ENCODE measurements around the gene INO80C. TPM values are rescaled to one million over a fixed set of nuclear protein-coding genes. Genes with fewer than 3 reads are reported as not detected.

Gene INO80C
- total and polyA plus RNA-seq, 5 donors from 2014 or later, result 20.2 to 27.6 (median 25.5) TPM

- no peaks in the 10 kb centered on the region for H3K27me3 ChIP-seq (ENCODE audit: control insufficient read depth, insufficient read depth, low read length)
- Mint-ChIP-seq H3K36me3 (no peaks in the 10 kb centered on the region), H3K4me3 (no peak overlapping the region), H3K9me3 (no peaks in the 10 kb centered on the region), H3K27me3 (peaks cover 12% of the 10 kb centered on the region), H3K4me1 (peaks cover 0 to 12% (median 0%) of the 10 kb centered on the region in 4 donors), H3K27ac (no peak overlapping the region)
- H3K36me3 ChIP-seq (ENCODE audit: control insufficient read depth, insufficient read depth, low read length), result no peaks in the 10 kb centered on the region
- no peaks in the 10 kb centered on the region for H3K4me1 ChIP-seq (ENCODE audit: control insufficient read depth, insufficient read depth, low read length, poor library complexity, severe bottlenecking)
- DNase-seq (peak in 1 of 3 donors; percentile 2), ATAC-seq (ENCODE audit: low read depth in 2 of 2) (no peak)
- no peak overlapping the region for H3K4me3 ChIP-seq (ENCODE audit: low read depth, low read length)
- no peak overlapping the region for H3K27ac ChIP-seq (ENCODE audit: insufficient read depth, low read length, poor library complexity, severe bottlenecking)
- H3K9me3 ChIP-seq (ENCODE audit: control insufficient read depth in 2 of 2, low read length in 2 of 2), result no peaks in the 10 kb centered on the region
These were observed 53.9 kb downstream of the INO80C start for GRCh38 chr18:35443847-35444246.

GRCh38 chr18:35443434-35443833 lies 54.3 kb downstream of the INO80C start:
- Histone ChIP-seq H3K4me3 (ENCODE audit: low read depth, low read length) (no peak overlapping the region), H3K36me3 (ENCODE audit: control insufficient read depth, insufficient read depth, low read length) (no peaks in the 10 kb centered on the region), H3K27ac (ENCODE audit: insufficient read depth, low read length, poor library complexity, severe bottlenecking) (no peak overlapping the region), H3K9me3 (ENCODE audit: control insufficient read depth in 2 of 2, low read length in 2 of 2) (no peaks in the 10 kb centered on the region), H3K4me1 (ENCODE audit: control insufficient read depth, insufficient read depth, low read length, poor library complexity, severe bottlenecking) (no peaks in the 10 kb centered on the region), H3K27me3 (ENCODE audit: control insufficient read depth, insufficient read depth, low read length) (no peaks in the 10 kb centered on the region)
- H3K27me3 Mint-ChIP-seq, result peaks cover 12% of the 10 kb centered on the region
- no peak overlapping the region for H3K4me3 Mint-ChIP-seq
- H3K27ac Mint-ChIP-seq, result no peak overlapping the region
- H3K36me3 Mint-ChIP-seq, result no peaks in the 10 kb centered on the region
- peaks cover 0 to 12% (median 0%) of the 10 kb centered on the region in 4 donors for H3K4me1 Mint-ChIP-seq
- H3K9me3 Mint-ChIP-seq, result no peaks in the 10 kb centered on the region
- no peak for ATAC-seq (ENCODE audit: low read depth in 2 of 2)
- DNase-seq, result peak in 1 of 3 donors; percentile 31

- no peak overlapping the region for H3K4me3 ChIP-seq (ENCODE audit: low read depth, low read length)
These were observed 55.1 kb downstream of the INO80C start for GRCh38 chr18:35442701-35443100.

GRCh38 chr18:35441857-35442595 lies 55.7 kb downstream of the INO80C start:
- no peak overlapping the region for H3K27ac ChIP-seq (ENCODE audit: insufficient read depth, low read length, poor library complexity, severe bottlenecking)
- no peaks in the 10 kb centered on the region for H3K27me3 ChIP-seq (ENCODE audit: control insufficient read depth, insufficient read depth, low read length)
- Mint-ChIP-seq H3K4me3 (no peak overlapping the region), H3K36me3 (no peaks in the 10 kb centered on the region), H3K4me1 (peaks cover 0 to 12% (median 0%) of the 10 kb centered on the region in 4 donors), H3K9me3 (no peaks in the 10 kb centered on the region), H3K27me3 (peaks cover 5% of the 10 kb centered on the region), H3K27ac (no peak overlapping the region)
- no peaks in the 10 kb centered on the region for H3K36me3 ChIP-seq (ENCODE audit: control insufficient read depth, insufficient read depth, low read length)
- no peaks in the 10 kb centered on the region for H3K4me1 ChIP-seq (ENCODE audit: control insufficient read depth, insufficient read depth, low read length, poor library complexity, severe bottlenecking)
- ATAC-seq (ENCODE audit: low read depth in 2 of 2) (no peak), DNase-seq (no peak)
- no peak overlapping the region for H3K4me3 ChIP-seq (ENCODE audit: low read depth, low read length)
- no peaks in the 10 kb centered on the region for H3K9me3 ChIP-seq (ENCODE audit: control insufficient read depth in 2 of 2, low read length in 2 of 2)

More at GRCh38 chr18:35442701-35443100, 55.1 kb downstream of the INO80C start:
- Mint-ChIP-seq H3K9me3 (no peaks in the 10 kb centered on the region), H3K36me3 (no peaks in the 10 kb centered on the region), H3K4me1 (peaks cover 0 to 12% (median 0%) of the 10 kb centered on the region in 4 donors), H3K27ac (peak overlapping the region in 1 of 3 donors; percentile 33), H3K27me3 (peaks cover 5% of the 10 kb centered on the region), H3K4me3 (no peak overlapping the region)
- H3K4me1 ChIP-seq (ENCODE audit: control insufficient read depth, insufficient read depth, low read length, poor library complexity, severe bottlenecking), result no peaks in the 10 kb centered on the region
- no peak for ATAC-seq (ENCODE audit: low read depth in 2 of 2)
- H3K27ac ChIP-seq (ENCODE audit: insufficient read depth, low read length, poor library complexity, severe bottlenecking), result no peak overlapping the region
- DNase-seq, result peak in 1 of 3 donors; percentile 7
- H3K9me3 ChIP-seq (ENCODE audit: control insufficient read depth in 2 of 2, low read length in 2 of 2), result no peaks in the 10 kb centered on the region
- no peaks in the 10 kb centered on the region for H3K36me3 ChIP-seq (ENCODE audit: control insufficient read depth, insufficient read depth, low read length)
- H3K27me3 ChIP-seq (ENCODE audit: control insufficient read depth, insufficient read depth, low read length), result no peaks in the 10 kb centered on the region

- peaks cover 9% of the 10 kb centered on the region for H3K27me3 Mint-ChIP-seq
- ATAC-seq (ENCODE audit: low read depth in 2 of 2), result no peak
- H3K27me3 ChIP-seq (ENCODE audit: control insufficient read depth, insufficient read depth, low read length), result no peaks in the 10 kb centered on the region
These were observed 59.1 kb downstream of the INO80C start for GRCh38 chr18:35438480-35439234.

GRCh38 chr18:35437836-35438235 lies 59.9 kb downstream of the INO80C start:
- ATAC-seq (ENCODE audit: low read depth in 2 of 2), result no peak
- Histone ChIP-seq H3K4me3 (ENCODE audit: low read depth, low read length) (no peak overlapping the region), H3K27me3 (ENCODE audit: control insufficient read depth, insufficient read depth, low read length) (no peaks in the 10 kb centered on the region), H3K9me3 (ENCODE audit: control insufficient read depth in 2 of 2, low read length in 2 of 2) (peaks cover 9 to 12% of the 10 kb centered on the region in 2 experiments), H3K27ac (ENCODE audit: insufficient read depth, low read length, poor library complexity, severe bottlenecking) (no peak overlapping the region), H3K4me1 (ENCODE audit: control insufficient read depth, insufficient read depth, low read length, poor library complexity, severe bottlenecking) (no peaks in the 10 kb centered on the region), H3K36me3 (ENCODE audit: control insufficient read depth, insufficient read depth, low read length) (no peaks in the 10 kb centered on the region)
- Mint-ChIP-seq H3K27me3 (peaks cover 9% of the 10 kb centered on the region), H3K4me3 (no peak overlapping the region), H3K27ac (no peak overlapping the region), H3K36me3 (no peaks in the 10 kb centered on the region), H3K4me1 (peaks cover 0 to 1% (median 0%) of the 10 kb centered on the region in 4 donors), H3K9me3 (peaks cover 0 to 15% (median 5%) of the 10 kb centered on the region in 7 donors)
- no peak for DNase-seq

More at GRCh38 chr18:35438480-35439234, 59.1 kb downstream of the INO80C start:
- H3K9me3 ChIP-seq (ENCODE audit: control insufficient read depth in 2 of 2, low read length in 2 of 2), result peaks cover 9 to 12% of the 10 kb centered on the region in 2 experiments
- no peaks in the 10 kb centered on the region for H3K4me1 ChIP-seq (ENCODE audit: control insufficient read depth, insufficient read depth, low read length, poor library complexity, severe bottlenecking)
- Mint-ChIP-seq H3K4me1 (peaks cover 0 to 10% (median 0%) of the 10 kb centered on the region in 4 donors), H3K4me3 (no peak overlapping the region), H3K36me3 (no peaks in the 10 kb centered on the region), H3K27ac (no peak overlapping the region), H3K9me3 (peaks cover 0 to 15% (median 5%) of the 10 kb centered on the region in 7 donors)
- no peak for DNase-seq
- no peak overlapping the region for H3K27ac ChIP-seq (ENCODE audit: insufficient read depth, low read length, poor library complexity, severe bottlenecking)
- no peak overlapping the region for H3K4me3 ChIP-seq (ENCODE audit: low read depth, low read length)
- no peaks in the 10 kb centered on the region for H3K36me3 ChIP-seq (ENCODE audit: control insufficient read depth, insufficient read depth, low read length)

- no peaks in the 10 kb centered on the region for H3K4me1 ChIP-seq (ENCODE audit: control insufficient read depth, insufficient read depth, low read length, poor library complexity, severe bottlenecking)
- H3K27ac Mint-ChIP-seq, result no peak overlapping the region
- H3K27me3 ChIP-seq (ENCODE audit: control insufficient read depth, insufficient read depth, low read length), result no peaks in the 10 kb centered on the region
- peaks cover 11% of the 10 kb centered on the region for H3K27me3 Mint-ChIP-seq
- no peak for DNase-seq
- no peak for ATAC-seq (ENCODE audit: low read depth in 2 of 2)
- no peaks in the 10 kb centered on the region for H3K36me3 Mint-ChIP-seq
- H3K4me1 Mint-ChIP-seq, result no peaks in the 10 kb centered on the region
- H3K36me3 ChIP-seq (ENCODE audit: control insufficient read depth, insufficient read depth, low read length), result no peaks in the 10 kb centered on the region
- H3K9me3 ChIP-seq (ENCODE audit: control insufficient read depth in 2 of 2, low read length in 2 of 2), result peaks cover 9 to 12% of the 10 kb centered on the region in 2 experiments
- peaks cover 0 to 15% (median 5%) of the 10 kb centered on the region in 7 donors for H3K9me3 Mint-ChIP-seq
- H3K4me3 Mint-ChIP-seq, result no peak overlapping the region
- H3K27ac ChIP-seq (ENCODE audit: insufficient read depth, low read length, poor library complexity, severe bottlenecking), result no peak overlapping the region
- no peak overlapping the region for H3K4me3 ChIP-seq (ENCODE audit: low read depth, low read length)
These were observed 61.6 kb downstream of the INO80C start for GRCh38 chr18:35436076-35436649.
